HepG2 (cell line): Measurements from ENCODE around the gene BICRA. TPM values are rescaled to one million over a fixed set of nuclear protein-coding genes. Genes with fewer than 3 reads are reported as not detected.

Experiments
- ATAC-seq: fragments of 200-7000 bp; cut with Tn5 transposase; 3 replicates; pipeline ENCODE4 v1.9.1; 2020; ENCODE audit warnings: mild to moderate bottlenecking, moderate library complexity
- BruUV-seq: library from RNA; stranded (reverse); fragments of 400-500 nt; replicated peaks from 2 replicates; lab custom pipeline; 2021; lab: Mats Ljungman, UMichigan
- CTCF ChIA-PET: fragments of 300-600 bp; formaldehyde crosslinking; extraction: SDS; loops from one replicate; lab custom pipeline; 2021; ENCODE audit warnings: low total read pairs, inconsistent platforms, low intra/inter-chr PET ratio; lab: Yijun Ruan, JAX
- POLR2A ChIA-PET: fragments of 350-600 bp; sonication (Branson Sonifier 250); formaldehyde crosslinking; loops from one replicate; lab custom pipeline; 2020; ENCODE audit warnings: antibody characterized with exemption, inconsistent platforms; lab: Yijun Ruan, JAX
- DNase-seq: peaks from one replicate; pipeline ENCODE4 v3.0.0-alpha.2; 2015; ENCODE audit warnings: low spot score
- FAIRE-seq: peaks from 3 replicates; lab custom pipeline; 2011; peaks lifted over from hg19 to GRCh38; lab: Jason Lieb, UNC
- H2AFZ ChIP-seq: one replicate; pipeline ENCODE4 v1.6.1; 2011; ENCODE audit warnings: low read length, inconsistent platforms
- H3K27ac ChIP-seq: fragments of 300-600 bp; 3 replicates; pipeline ENCODE4 v1.8.0; 2011; ENCODE audit warnings: mixed run types, mild to moderate bottlenecking, mixed read lengths, low read length, inconsistent platforms; ENCODE audit not compliant: insufficient read depth; ENCODE audit errors: extremely low read length
- H3K27me3 ChIP-seq, 2 experiments: fragments of 200-600 bp in 1 of 2; 2 replicates in 1 of 2; 3 replicates in 1 of 2; pipeline versions ENCODE4 v1.6.0 to v1.8.0; 2011; ENCODE audit warnings: low read length in 2 of 2, mild to moderate bottlenecking in 2 of 2, moderate library complexity in 2 of 2, inconsistent platforms in 1 of 2; ENCODE audit not compliant: insufficient read depth in 2 of 2, control insufficient read depth in 1 of 2
- H3K36me3 ChIP-seq, 2 experiments: fragments of 200-600 bp in 1 of 2; replicated peaks in 1 of 2; 2 replicates in 1 of 2; 3 replicates in 1 of 2; pipeline versions ENCODE4 v1.5.1 to v1.8.0; 2011; ENCODE audit warnings: low read length in 2 of 2, inconsistent platforms in 1 of 2; ENCODE audit not compliant: insufficient read depth in 2 of 2, control insufficient read depth in 1 of 2
- H3K4me1 ChIP-seq: 2 replicates; pipeline ENCODE4 v1.5.1; 2012; ENCODE audit warnings: low read length, inconsistent platforms; ENCODE audit not compliant: insufficient read depth
- H3K4me2 ChIP-seq: 2 replicates; pipeline ENCODE4 v1.6.0; 2011; ENCODE audit warnings: low read depth, low read length, inconsistent platforms
- H3K4me3 ChIP-seq, 3 experiments: fragments of 200-600 bp in 1 of 3; sonication (generic), shearing (Covaris generic) in 1 of 3; replicated peaks in 1 of 3; 2 replicates each; pipeline ENCODE4 v1.5.1; 2011 to 2016; ENCODE audit warnings: low read length in 3 of 3, inconsistent platforms in 2 of 3, low read depth in 2 of 3, mild to moderate bottlenecking in 2 of 3, control low read depth in 1 of 3, mixed read lengths in 1 of 3; ENCODE audit not compliant: insufficient read depth in 1 of 3
- H3K79me2 ChIP-seq: one replicate; pipeline ENCODE4 v1.6.1; 2011; ENCODE audit warnings: low read length, inconsistent platforms; ENCODE audit not compliant: insufficient read depth
- H3K9ac ChIP-seq: 2 replicates; pipeline ENCODE4 v1.6.0; 2011; ENCODE audit warnings: mild to moderate bottlenecking, low read depth, low read length, inconsistent platforms; ENCODE audit not compliant: insufficient read depth
- H3K9me3 ChIP-seq: 2 replicates; pipeline ENCODE4 v1.5.1; 2012; ENCODE audit warnings: mild to moderate bottlenecking, low read length
- H4K20me1 ChIP-seq: 2 replicates; pipeline ENCODE4 v1.6.0; 2011; ENCODE audit warnings: inconsistent platforms, mild to moderate bottlenecking, low read length, moderate library complexity; ENCODE audit not compliant: insufficient read depth
- BRF2 ChIP-seq: sonication (generic); formaldehyde crosslinking; IDR thresholded peaks from 2 replicates; pipeline ENCODE4 v1.8.1; 2022; ENCODE audit warnings: mild to moderate bottlenecking, missing genetic modification reagents
- CREB1 ChIP-seq, 2 experiments: fragments of 450-650 bp in 1 of 2; IDR thresholded peaks; 2 replicates each; pipeline ENCODE4 v1.6.1; 2016 to 2017; ENCODE audit warnings: control low read depth in 1 of 2, mild to moderate bottlenecking in 1 of 2, missing compliant biosample characterization in 1 of 2, missing genetic modification characterization in 1 of 2
- GATA4 ChIP-seq: sonication (generic); IDR thresholded peaks from 2 replicates; pipeline ENCODE4 v1.6.1; 2016; ENCODE audit warnings: antibody characterized with exemption, low read depth, borderline replicate concordance
- GMEB1 ChIP-seq: sonication (generic); formaldehyde crosslinking; IDR thresholded peaks from 2 replicates; pipeline ENCODE4 v1.5.1; 2020; ENCODE audit warnings: missing genetic modification reagents, mild to moderate bottlenecking, borderline replicate concordance
- HDAC1 ChIP-seq: sonication (generic); formaldehyde crosslinking; IDR thresholded peaks from 2 replicates; pipeline ENCODE4 v1.5.1; 2020; ENCODE audit warnings: mild to moderate bottlenecking, missing genetic modification reagents
- HNRNPH1 ChIP-seq: fragments of 200-400 bp; formaldehyde crosslinking; optimal IDR thresholded peaks from 2 replicates; pipeline ENCODE3; 2017; ENCODE audit warnings: mild to moderate bottlenecking, low read depth, low read length
- ISX ChIP-seq: sonication (generic); formaldehyde crosslinking; conservative IDR thresholded peaks from 2 replicates; pipeline ENCODE4 v1.5.0; 2020; ENCODE audit warnings: missing genetic modification reagents
- NR2F1 ChIP-seq, 2 experiments: fragments of 450-650 bp in 1 of 2; formaldehyde crosslinking in 1 of 2; IDR thresholded peaks; 2 replicates each; pipeline versions ENCODE4 v1.5.0 to v1.6.1; 2016 to 2020; ENCODE audit warnings: mild to moderate bottlenecking in 1 of 2, missing compliant biosample characterization in 1 of 2, missing genetic modification reagents in 1 of 2, moderate library complexity in 1 of 2
- TRAFD1 ChIP-seq: sonication (generic); formaldehyde crosslinking; IDR thresholded peaks from 2 replicates; pipeline ENCODE4 v1.5.1; 2020; ENCODE audit warnings: missing genetic modification reagents, mild to moderate bottlenecking, borderline replicate concordance
- ZFX ChIP-seq: sonication (generic); formaldehyde crosslinking; IDR thresholded peaks from 2 replicates; pipeline ENCODE4 v1.4.0; 2020; ENCODE audit warnings: mild to moderate bottlenecking, low read depth, missing genetic modification reagents, moderate library complexity
- ZNF30 ChIP-seq: sonication (generic); formaldehyde crosslinking; IDR thresholded peaks from 2 replicates; pipeline ENCODE4 v1.5.0; 2020; ENCODE audit warnings: mild to moderate bottlenecking, missing genetic modification reagents
- ZNF749 ChIP-seq: sonication (generic); formaldehyde crosslinking; IDR thresholded peaks from 2 replicates; pipeline ENCODE4 v1.8.0; 2022; ENCODE audit warnings: mild to moderate bottlenecking, missing genetic modification reagents, moderate library complexity, borderline replicate concordance
- ZSCAN30 ChIP-seq: sonication (generic); formaldehyde crosslinking; IDR thresholded peaks from 2 replicates; pipeline ENCODE4 v1.5.0; 2020; ENCODE audit warnings: mild to moderate bottlenecking, missing genetic modification reagents
- WGBS: methylation state at CpG from one replicate; pipeline ENCODE4 v1.1.6; 2017; ENCODE audit warnings: low lambda C conversion rate; 5-methylcytosine and 5-hydroxymethylcytosine counted together
- in situ Hi-C: cut with HindIII; loops from 2 replicates; pipeline ENCODE4 v1.10.0; 2017; ENCODE audit warnings: low pct_unique_long_range_greater_than_20kb; ENCODE audit not compliant: extremely low pct_ligation_motif_present
- intact Hi-C: fragments of 100-400 bp; cut with micrococcal nuclease; formaldehyde crosslinking; loops from one replicate; pipeline ENCODE4 v1.10.0; 2022; ENCODE audit not compliant: unreplicated experiment
- polyA plus RNA-seq, 8 experiments: library from polyadenylated mRNA; depleted of rRNA in 3 of 8; stranded (reverse) in 7 of 8; unstranded in 1 of 8; fragments of >200 nt; fragmentation: Illumina TruSeq in 4 of 8; extraction: Trizol in 4 of 8; gene quantifications; 2 replicates each; pipeline versions ENCODE4 v1.2.1 to v1.2.3, GENCODE V29; 2011 to 2016; ENCODE audit warnings: low read depth in 4 of 8, missing spikeins in 1 of 8, mixed read lengths in 1 of 8; ENCODE audit not compliant: insufficient read depth in 1 of 8
- total RNA-seq, 5 experiments: library from RNA; depleted of rRNA; stranded (reverse); fragments of >200 nt; fragmentation: Illumina TruSeq; extraction: Trizol; gene quantifications; 2 replicates each; pipeline ENCODE4 v1.2.3, GENCODE V29; 2016; ENCODE audit warnings: low read depth in 1 of 5
- TF ChIP-seq, protein P1 (sequence below): sonication (generic); formaldehyde crosslinking; IDR thresholded peaks from 2 replicates; pipeline ENCODE4 v1.8.1; 2023; ENCODE audit warnings: mild to moderate bottlenecking, missing genetic modification reagents
- TF ChIP-seq, protein P2 (sequence below): sonication (generic); formaldehyde crosslinking; IDR thresholded peaks from 2 replicates; pipeline ENCODE4 v1.5.0; 2020; ENCODE audit warnings: mild to moderate bottlenecking, missing genetic modification reagents, borderline replicate concordance

BICRA gene
- total and polyA plus RNA-seq, 2 of the 13 experiments (the other 11 are each of a cell fraction or from before 2014, with no cell fraction given): 0.55 to 0.71 TPM

- WGBS: 97% methylated on average over 11 of the region's 11 CpGs
- FAIRE-seq (no peak), DNase-seq (no peak), ATAC-seq (no peak)
- no peak overlapping the region for H3K9ac ChIP-seq
- no peaks in the 10 kb centered on the region for H3K27me3 ChIP-seq
- H3K9me3 ChIP-seq: no peaks in the 10 kb centered on the region
- H3K4me1 ChIP-seq: peaks cover 12% of the 10 kb centered on the region
- no peak overlapping the region for H2AFZ ChIP-seq
- no peaks in the 10 kb centered on the region for H3K36me3 ChIP-seq
- no peak overlapping the region for H3K27ac ChIP-seq
- POLR2A ChIA-PET: no interaction called here
- H3K4me3 ChIP-seq: no peak overlapping the region
- H3K79me2 ChIP-seq: peaks cover 28% of the 10 kb centered on the region
- H4K20me1 ChIP-seq: 0 out of 2 replicates have a peak, but pooled peaks cover 5% of the 10 kb centered on the region
- no peak overlapping the region for H3K4me2 ChIP-seq
- intact Hi-C loops (no loop called here), in situ Hi-C loops (no loop called here)
- CTCF ChIA-PET: no interaction called here
- BruUV-seq: no TSS peak
- TF ChIP-seq GMEB1 (CRISPR knock-in tag): no peak
- no peak for TF ChIP-seq HDAC1 (CRISPR knock-in tag)
- TF ChIP-seq ZNF30: no peak
- no peak for TF ChIP-seq NR2F1 (CRISPR knock-in tag; IDR thresholded peaks at IDR 0.05)
- TF ChIP-seq ZNF749 (CRISPR knock-in tag): no peak
- no peak for TF ChIP-seq CREB1 (IDR thresholded peaks at IDR 0.05)
- no peak for TF ChIP-seq CREB1 (CRISPR knock-in tag; IDR thresholded peaks at IDR 0.05)
- TF ChIP-seq, protein P1, sequence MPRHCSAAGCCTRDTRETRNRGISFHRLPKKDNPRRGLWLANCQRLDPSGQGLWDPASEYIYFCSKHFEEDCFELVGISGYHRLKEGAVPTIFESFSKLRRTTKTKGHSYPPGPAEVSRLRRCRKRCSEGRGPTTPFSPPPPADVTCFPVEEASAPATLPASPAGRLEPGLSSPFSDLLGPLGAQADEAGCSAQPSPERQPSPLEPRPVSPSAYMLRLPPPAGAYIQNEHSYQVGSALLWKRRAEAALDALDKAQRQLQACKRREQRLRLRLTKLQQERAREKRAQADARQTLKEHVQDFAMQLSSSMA (CRISPR knock-in tag): no peak
- TF ChIP-seq HNRNPH1: no peak
- TF ChIP-seq GATA4: no peak
- TF ChIP-seq ISX (CRISPR knock-in tag): no peak
- no peak for TF ChIP-seq ZSCAN30 (CRISPR knock-in tag)
- TF ChIP-seq, protein P2, sequence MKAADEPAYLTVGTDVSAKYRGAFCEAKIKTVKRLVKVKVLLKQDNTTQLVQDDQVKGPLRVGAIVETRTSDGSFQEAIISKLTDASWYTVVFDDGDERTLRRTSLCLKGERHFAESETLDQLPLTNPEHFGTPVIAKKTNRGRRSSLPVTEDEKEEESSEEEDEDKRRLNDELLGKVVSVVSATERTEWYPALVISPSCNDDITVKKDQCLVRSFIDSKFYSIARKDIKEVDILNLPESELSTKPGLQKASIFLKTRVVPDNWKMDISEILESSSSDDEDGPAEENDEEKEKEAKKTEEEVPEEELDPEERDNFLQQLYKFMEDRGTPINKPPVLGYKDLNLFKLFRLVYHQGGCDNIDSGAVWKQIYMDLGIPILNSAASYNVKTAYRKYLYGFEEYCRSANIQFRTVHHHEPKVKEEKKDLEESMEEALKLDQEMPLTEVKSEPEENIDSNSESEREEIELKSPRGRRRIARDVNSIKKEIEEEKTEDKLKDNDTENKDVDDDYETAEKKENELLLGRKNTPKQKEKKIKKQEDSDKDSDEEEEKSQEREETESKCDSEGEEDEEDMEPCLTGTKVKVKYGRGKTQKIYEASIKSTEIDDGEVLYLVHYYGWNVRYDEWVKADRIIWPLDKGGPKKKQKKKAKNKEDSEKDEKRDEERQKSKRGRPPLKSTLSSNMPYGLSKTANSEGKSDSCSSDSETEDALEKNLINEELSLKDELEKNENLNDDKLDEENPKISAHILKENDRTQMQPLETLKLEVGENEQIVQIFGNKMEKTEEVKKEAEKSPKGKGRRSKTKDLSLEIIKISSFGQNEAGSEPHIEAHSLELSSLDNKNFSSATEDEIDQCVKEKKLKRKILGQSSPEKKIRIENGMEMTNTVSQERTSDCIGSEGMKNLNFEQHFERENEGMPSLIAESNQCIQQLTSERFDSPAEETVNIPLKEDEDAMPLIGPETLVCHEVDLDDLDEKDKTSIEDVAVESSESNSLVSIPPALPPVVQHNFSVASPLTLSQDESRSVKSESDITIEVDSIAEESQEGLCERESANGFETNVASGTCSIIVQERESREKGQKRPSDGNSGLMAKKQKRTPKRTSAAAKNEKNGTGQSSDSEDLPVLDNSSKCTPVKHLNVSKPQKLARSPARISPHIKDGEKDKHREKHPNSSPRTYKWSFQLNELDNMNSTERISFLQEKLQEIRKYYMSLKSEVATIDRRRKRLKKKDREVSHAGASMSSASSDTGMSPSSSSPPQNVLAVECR (CRISPR knock-in tag): no peak
- no peak for TF ChIP-seq TRAFD1 (CRISPR knock-in tag)
- no peak for TF ChIP-seq ZFX (CRISPR knock-in tag)
- TF ChIP-seq BRF2: no peak
These were observed 25.1 kb downstream of the BICRA start for GRCh38 chr19:47633996-47634395.
